Muscle layer of duodenum (tissue), 2 donors: Measurements from ENCODE around the gene CASQ1.

ENCODE experiments used
- H3K27ac ChIP-seq: one replicate; pipeline ENCODE4 v1.7.0; 2013; ENCODE audit warnings: mild to moderate bottlenecking, low read length
- H3K27me3 ChIP-seq: one replicate; pipeline ENCODE4 v1.7.0; 2013; ENCODE audit warnings: low read depth, mild to moderate bottlenecking, control low read depth, low read length
- H3K36me3 ChIP-seq, 2 donors: one replicate each; pipeline ENCODE4 v1.7.0; 2013; ENCODE audit warnings: low read length in 2 of 2, control low read depth in 1 of 2, mild to moderate bottlenecking in 1 of 2; ENCODE audit not compliant: insufficient read depth in 2 of 2, control insufficient read depth in 1 of 2
- H3K4me1 ChIP-seq, 2 donors: one replicate each; pipeline ENCODE4 v1.7.0; 2013; ENCODE audit warnings: low read length in 2 of 2, mild to moderate bottlenecking in 2 of 2, control low read depth in 1 of 2, moderate library complexity in 1 of 2; ENCODE audit not compliant: insufficient read depth in 2 of 2, control insufficient read depth in 1 of 2
- H3K4me3 ChIP-seq, 2 donors: one replicate each; pipeline ENCODE4 v1.7.0; 2013; ENCODE audit warnings: low read length in 2 of 2, low read depth in 1 of 2, mild to moderate bottlenecking in 1 of 2
- H3K9me3 ChIP-seq, 2 donors: one replicate each; pipeline ENCODE4 v1.7.0; 2013; ENCODE audit warnings: low read length in 2 of 2, control low read depth in 1 of 2, mild to moderate bottlenecking in 1 of 2; ENCODE audit not compliant: control insufficient read depth in 1 of 2
- donor health status: healthy.

The CASQ1 gene

DNA sequence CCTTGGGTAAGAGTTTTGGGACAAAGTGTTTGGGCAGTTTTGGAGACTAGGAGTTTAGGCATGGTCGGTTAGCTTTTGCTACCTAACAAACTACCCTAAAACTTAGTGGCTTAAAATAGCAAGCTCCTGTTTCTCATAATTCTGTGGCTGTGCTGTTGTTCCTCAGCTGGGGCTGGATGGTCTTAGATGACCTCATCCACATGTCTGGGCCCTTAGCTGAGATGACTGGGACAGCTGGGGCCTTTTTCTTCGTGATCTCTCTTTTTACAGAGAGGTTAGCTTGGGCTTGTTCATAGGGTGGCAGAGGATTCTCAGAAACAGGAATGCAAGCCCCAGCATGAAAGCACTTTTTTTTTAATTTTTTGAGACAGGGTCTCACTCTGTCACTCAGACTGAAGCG lies 32.3 kb upstream of the CASQ1 start:
- Histone ChIP-seq H3K27ac (no peak overlapping the region), H3K4me1 (no peaks in the 10 kb centered on the region), H3K36me3 (no peaks in the 10 kb centered on the region), H3K27me3 (no peaks in the 10 kb centered on the region), H3K4me3 (no peak overlapping the region), H3K9me3 (no peaks in the 10 kb centered on the region)

DNA sequence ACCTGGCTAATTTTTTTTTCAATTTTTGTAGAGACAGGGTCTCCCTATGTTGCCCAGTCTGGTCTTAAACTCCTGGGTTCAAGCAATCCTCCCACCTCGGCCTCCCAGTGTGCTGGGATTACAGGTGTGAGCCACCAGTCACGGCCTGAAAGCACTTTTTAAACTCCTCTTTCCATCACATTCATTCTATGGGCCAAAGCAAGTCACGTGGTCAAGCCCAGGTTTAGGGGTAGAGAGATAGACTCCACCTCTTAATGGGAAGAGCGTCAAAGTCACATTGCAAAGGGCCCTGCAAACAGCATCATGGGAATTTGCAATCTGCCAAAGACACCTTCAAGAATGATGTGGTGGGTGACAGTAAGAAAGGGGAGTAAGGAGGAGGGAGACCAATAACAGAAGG lies 31.8 kb upstream of the CASQ1 start:
- no peaks in the 10 kb centered on the region for H3K27me3 ChIP-seq
- H3K27ac ChIP-seq = no peak overlapping the region
- no peak overlapping the region for H3K4me3 ChIP-seq
- H3K4me1 ChIP-seq = no peaks in the 10 kb centered on the region
- no peaks in the 10 kb centered on the region for H3K9me3 ChIP-seq
- H3K36me3 ChIP-seq = no peaks in the 10 kb centered on the region

DNA sequence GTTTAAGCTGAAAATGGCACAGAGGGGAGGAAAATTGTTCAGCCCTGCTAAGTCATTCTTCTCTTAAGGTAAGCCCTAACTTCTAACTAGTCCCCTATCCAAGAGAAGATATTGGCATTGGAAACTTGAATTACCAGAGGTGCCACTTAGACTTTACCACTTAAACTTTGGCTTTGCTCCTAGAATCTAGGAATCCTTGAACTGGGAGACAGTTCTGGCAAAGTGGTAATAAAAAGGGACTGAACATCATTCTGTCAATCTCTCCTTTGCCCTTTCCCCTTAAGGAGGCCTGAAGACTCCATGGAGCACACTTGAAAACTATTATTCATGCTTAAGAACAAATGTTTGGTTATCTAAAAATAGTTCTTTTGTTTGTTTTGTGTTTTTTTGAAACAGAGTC lies 30.5 kb upstream of the CASQ1 start:
- Histone ChIP-seq H3K4me1 (no peaks in the 10 kb centered on the region), H3K4me3 (no peak overlapping the region), H3K36me3 (no peaks in the 10 kb centered on the region), H3K27me3 (no peaks in the 10 kb centered on the region), H3K27ac (no peak overlapping the region), H3K9me3 (no peaks in the 10 kb centered on the region)

DNA sequence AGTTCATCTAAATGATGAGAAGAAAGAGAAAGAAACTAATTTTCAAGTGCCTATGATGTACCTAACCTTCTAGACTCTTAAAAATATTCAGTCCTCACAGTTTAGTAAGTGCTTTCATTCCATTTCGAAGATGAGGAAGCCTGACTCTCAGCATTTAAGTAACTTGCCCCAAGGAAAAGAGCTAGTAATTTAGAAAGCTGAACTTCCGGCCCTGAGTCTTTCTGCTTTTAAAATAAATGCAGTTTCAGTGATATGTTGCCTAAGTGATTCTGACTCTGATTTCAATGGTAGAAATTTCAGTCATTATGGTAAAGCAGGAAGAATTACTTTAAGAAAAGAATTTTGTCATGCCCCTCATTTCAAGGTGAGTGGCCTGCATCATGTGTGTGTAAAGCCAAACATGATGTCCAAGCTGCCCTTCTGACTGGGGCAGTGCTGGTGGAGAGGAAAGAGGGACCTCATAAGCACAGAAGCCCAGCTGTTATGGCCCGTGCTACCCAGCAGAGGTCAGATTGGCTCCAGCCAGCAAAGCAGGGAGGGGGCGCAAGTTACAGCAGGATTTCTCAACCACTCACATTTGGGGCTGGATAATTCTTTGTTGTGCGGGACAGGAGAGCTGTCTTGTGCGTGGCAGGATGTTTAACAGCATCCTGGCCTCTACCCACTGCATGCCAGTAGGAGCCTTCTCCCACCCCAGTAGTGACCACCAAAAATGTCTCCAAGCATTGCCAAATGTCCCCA lies 28.2 kb upstream of the CASQ1 start:
- H3K27ac ChIP-seq = no peak overlapping the region
- H3K36me3 ChIP-seq = no peaks in the 10 kb centered on the region
- H3K4me1 ChIP-seq = no peaks in the 10 kb centered on the region
- H3K27me3 ChIP-seq = no peaks in the 10 kb centered on the region
- no peaks in the 10 kb centered on the region for H3K9me3 ChIP-seq
- no peak overlapping the region for H3K4me3 ChIP-seq

DNA sequence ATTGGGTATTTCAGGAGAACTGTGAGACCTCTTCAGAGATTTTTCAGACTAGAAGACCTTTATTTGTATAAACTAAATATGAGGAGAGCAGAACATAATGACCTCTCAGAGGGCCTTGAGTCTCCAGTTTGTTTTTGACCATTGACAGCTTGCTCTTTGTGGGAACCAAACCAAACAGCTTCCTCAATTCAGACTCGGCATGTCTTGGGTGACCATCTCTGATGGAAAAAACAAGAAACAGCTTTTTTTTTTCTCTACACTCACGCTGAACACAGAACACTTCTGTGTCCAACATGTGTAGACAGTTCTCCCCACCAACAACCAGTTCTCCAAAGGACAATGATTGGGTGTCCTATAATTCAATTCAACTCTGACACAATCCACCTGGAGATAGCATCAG lies 27.4 kb upstream of the CASQ1 start:
- Histone ChIP-seq H3K9me3 (no peaks in the 10 kb centered on the region), H3K36me3 (no peaks in the 10 kb centered on the region), H3K4me3 (no peak overlapping the region), H3K27me3 (no peaks in the 10 kb centered on the region), H3K4me1 (no peaks in the 10 kb centered on the region), H3K27ac (no peak overlapping the region)

DNA sequence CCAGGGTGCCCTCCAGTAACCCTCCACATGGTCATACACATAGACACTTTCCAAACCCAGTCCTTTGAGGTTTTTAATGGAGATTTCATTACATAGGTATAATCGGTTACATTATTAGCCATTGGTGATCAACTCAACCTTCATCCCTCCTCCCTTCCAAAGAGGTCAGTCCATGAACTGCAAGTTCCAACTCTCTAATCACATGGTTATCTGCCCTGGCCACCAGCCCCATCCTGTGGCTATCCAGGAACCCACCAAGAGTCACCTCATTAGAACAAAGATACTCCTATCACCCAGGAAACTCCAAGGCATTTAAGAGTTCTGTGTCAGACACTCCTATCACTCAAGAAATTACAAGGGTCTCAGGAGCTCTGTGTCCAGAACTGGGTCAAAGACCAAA lies 26.8 kb upstream of the CASQ1 start:
- H3K27ac ChIP-seq = no peak overlapping the region
- no peaks in the 10 kb centered on the region for H3K36me3 ChIP-seq
- H3K4me3 ChIP-seq = no peak overlapping the region
- no peaks in the 10 kb centered on the region for H3K27me3 ChIP-seq
- H3K9me3 ChIP-seq = no peaks in the 10 kb centered on the region
- no peaks in the 10 kb centered on the region for H3K4me1 ChIP-seq

DNA sequence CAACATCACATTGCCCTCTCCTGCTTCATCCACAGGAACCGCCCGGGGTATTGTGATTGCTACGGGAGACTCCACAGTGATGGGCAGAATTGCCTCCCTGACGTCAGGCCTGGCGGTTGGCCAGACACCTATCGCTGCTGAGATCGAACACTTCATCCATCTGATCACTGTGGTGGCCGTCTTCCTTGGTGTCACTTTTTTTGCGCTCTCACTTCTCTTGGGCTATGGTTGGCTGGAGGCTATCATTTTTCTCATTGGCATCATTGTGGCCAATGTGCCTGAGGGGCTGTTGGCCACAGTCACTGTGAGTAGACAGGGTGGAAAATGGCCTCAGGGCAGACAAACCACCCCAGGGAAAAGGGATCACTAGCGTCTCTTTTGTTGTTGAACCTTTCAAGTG lies 26.3 kb upstream of the CASQ1 start:
- Histone ChIP-seq H3K36me3 (no peaks in the 10 kb centered on the region), H3K4me1 (no peaks in the 10 kb centered on the region), H3K9me3 (no peaks in the 10 kb centered on the region), H3K27me3 (no peaks in the 10 kb centered on the region), H3K4me3 (no peak overlapping the region), H3K27ac (no peak overlapping the region)

DNA sequence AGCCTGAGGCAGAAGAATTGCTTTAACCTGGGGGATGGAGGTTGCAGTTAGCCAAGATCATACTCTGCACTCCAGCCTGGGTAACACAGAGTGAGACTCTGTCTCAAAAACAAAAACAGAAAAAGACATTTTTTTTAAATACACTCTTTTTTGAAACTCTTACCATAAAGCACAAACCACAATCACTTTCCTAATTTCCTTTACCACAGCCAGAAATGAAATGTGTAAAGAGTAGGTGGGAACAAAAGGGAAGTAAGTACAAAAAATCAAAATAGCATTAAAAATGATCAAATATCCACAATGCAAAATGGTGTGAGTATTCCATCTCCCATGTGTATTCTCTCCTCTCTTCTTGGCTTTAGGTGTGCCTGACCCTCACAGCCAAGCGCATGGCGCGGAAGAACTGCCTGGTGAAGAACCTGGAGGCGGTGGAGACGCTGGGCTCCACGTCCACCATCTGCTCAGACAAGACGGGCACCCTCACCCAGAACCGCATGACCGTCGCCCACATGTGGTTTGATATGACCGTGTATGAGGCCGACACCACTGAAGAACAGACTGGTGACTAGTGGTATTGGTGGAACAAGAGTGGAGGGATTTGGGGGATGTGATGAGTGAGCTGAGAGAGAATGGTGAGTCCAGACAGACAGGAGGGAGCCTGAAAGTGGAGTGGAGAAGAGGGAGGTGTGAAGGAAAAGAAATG lies 24.1 kb upstream of the CASQ1 start:
- H3K4me3 ChIP-seq = no peak overlapping the region
- no peaks in the 10 kb centered on the region for H3K4me1 ChIP-seq
- H3K27me3 ChIP-seq = no peaks in the 10 kb centered on the region
- H3K9me3 ChIP-seq = no peaks in the 10 kb centered on the region
- no peaks in the 10 kb centered on the region for H3K36me3 ChIP-seq
- H3K27ac ChIP-seq = no peak overlapping the region

DNA sequence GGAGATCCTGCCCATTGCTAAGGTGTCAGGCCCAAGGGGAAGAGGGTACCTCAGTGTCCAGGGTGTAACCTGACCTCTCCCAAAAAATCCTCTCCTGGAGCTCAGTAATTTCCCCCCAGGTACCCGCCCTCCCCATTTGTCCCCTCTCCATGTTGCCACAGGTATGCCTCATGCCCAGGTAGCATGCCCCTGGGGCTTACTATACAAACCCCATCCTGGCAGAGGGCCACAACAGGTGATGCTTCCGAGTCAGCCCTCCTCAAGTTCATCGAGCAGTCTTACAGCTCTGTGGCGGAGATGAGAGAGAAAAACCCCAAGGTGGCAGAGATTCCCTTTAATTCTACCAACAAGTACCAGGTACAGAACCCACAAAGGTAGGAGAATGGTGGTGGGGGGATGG lies 23.3 kb upstream of the CASQ1 start:
- no peak overlapping the region for H3K27ac ChIP-seq

DNA sequence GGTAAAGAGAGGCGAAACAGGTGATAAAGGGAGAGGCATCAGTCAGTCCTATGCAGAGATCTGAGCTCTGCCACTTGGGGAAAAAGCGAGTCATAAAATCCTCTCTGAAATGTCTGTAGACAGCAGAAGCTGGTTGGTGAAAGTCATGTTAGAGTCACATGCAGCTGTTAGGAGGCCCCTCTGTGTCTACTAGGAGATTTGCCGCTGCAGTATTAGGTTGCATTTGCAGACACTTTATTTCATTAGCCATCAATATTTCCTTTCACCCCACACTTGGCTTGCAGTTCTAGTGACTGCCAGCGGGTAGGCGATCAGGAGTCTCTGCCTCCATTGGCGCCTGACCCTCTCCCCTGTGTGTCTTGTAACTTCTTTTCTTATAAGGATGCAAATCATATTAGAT lies 22.8 kb upstream of the CASQ1 start:
- no peaks in the 10 kb centered on the region for H3K9me3 ChIP-seq
- H3K4me3 ChIP-seq = no peak overlapping the region
- no peaks in the 10 kb centered on the region for H3K27me3 ChIP-seq
- no peaks in the 10 kb centered on the region for H3K36me3 ChIP-seq
- H3K27ac ChIP-seq = no peak overlapping the region
- H3K4me1 ChIP-seq = no peaks in the 10 kb centered on the region

More for the DNA sequence above, 23.3 kb upstream of the CASQ1 start:
- Histone ChIP-seq H3K36me3 (no peaks in the 10 kb centered on the region), H3K4me3 (no peak overlapping the region), H3K4me1 (no peaks in the 10 kb centered on the region), H3K27me3 (no peaks in the 10 kb centered on the region), H3K9me3 (no peaks in the 10 kb centered on the region)

DNA sequence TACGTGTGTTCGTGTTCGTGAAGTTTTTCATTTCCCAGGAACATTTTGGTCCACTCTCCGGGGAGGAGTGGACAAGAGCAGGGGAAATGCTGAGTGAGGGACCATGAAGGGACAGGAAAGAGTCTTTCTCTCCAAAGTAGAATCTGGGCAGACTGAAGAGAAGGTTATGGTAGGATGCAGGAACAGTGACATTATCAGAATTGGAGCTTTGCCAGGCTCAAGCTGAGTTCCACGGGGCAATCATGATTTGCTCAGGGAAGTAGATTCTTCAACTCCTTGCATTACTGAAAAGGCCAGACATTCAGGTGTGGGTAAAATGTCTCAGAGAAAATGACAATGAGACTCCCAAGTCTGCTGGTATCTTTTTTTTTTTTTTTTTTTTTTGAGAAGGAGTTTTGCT lies 22.4 kb upstream of the CASQ1 start:
- H3K27ac ChIP-seq = no peak overlapping the region

More for the DNA sequence above, 22.4 kb upstream of the CASQ1 start:
- Histone ChIP-seq H3K4me3 (no peak overlapping the region), H3K4me1 (no peaks in the 10 kb centered on the region), H3K36me3 (no peaks in the 10 kb centered on the region), H3K27me3 (no peaks in the 10 kb centered on the region), H3K9me3 (no peaks in the 10 kb centered on the region)
